Fibroblast of lung (primary cell): ENCODE measurements around the gene CASP10. TPM values are rescaled to one million over a fixed set of nuclear protein-coding genes. Genes with fewer than 3 reads are reported as not detected.

Source experiments
- DNase-seq, 2 donors: peaks; one replicate each; pipeline versions ENCODE4 v3.0.0 to v3.0.0-alpha.2; 2010; ENCODE audit warnings: low read depth in 2 of 2
- H2AFZ ChIP-seq: 2 replicates; pipeline ENCODE4 v1.5.1; 2012; ENCODE audit warnings: low read length, control low read depth, inconsistent platforms
- H3K27ac ChIP-seq: 2 replicates; pipeline ENCODE4 v1.5.1; 2011; ENCODE audit warnings: low read length, control low read depth; ENCODE audit not compliant: insufficient read depth
- H3K27me3 ChIP-seq: 2 replicates; pipeline ENCODE4 v1.5.1; 2011; ENCODE audit warnings: mild to moderate bottlenecking, low read length; ENCODE audit not compliant: control insufficient read depth, insufficient read depth
- H3K36me3 ChIP-seq: 2 replicates; pipeline ENCODE4 v1.5.1; 2011; ENCODE audit warnings: low read length; ENCODE audit not compliant: control insufficient read depth, insufficient read depth
- H3K4me1 ChIP-seq: 2 replicates; pipeline ENCODE4 v1.5.1; 2011; ENCODE audit warnings: low read length; ENCODE audit not compliant: control insufficient read depth, insufficient read depth; ENCODE audit errors: extremely low read depth
- H3K4me2 ChIP-seq: 2 replicates; pipeline ENCODE4 v1.5.1; 2011; ENCODE audit warnings: low read length, control low read depth; ENCODE audit not compliant: insufficient read depth; ENCODE audit errors: extremely low read depth
- H3K4me3 ChIP-seq, 4 experiments: fragments of 200-600 bp in 1 of 4; sonication (generic) in 1 of 4; replicated peaks in 1 of 4; 2 replicates each; pipeline ENCODE4 v1.5.1; 2011 to 2016; ENCODE audit warnings: low read length in 4 of 4, low read depth in 3 of 4, mild to moderate bottlenecking in 3 of 4, control low read depth in 2 of 4, inconsistent platforms in 1 of 4, mixed read lengths in 1 of 4; ENCODE audit not compliant: insufficient read depth in 1 of 4; ENCODE audit errors: control extremely low read depth in 1 of 4
- H3K79me2 ChIP-seq: 2 replicates; pipeline ENCODE4 v1.5.1; 2012; ENCODE audit warnings: mild to moderate bottlenecking, low read length, inconsistent platforms; ENCODE audit not compliant: control insufficient read depth, insufficient read depth
- H3K9ac ChIP-seq: 2 replicates; pipeline ENCODE4 v1.5.1; 2011; ENCODE audit warnings: mild to moderate bottlenecking, low read length, control low read depth; ENCODE audit not compliant: insufficient read depth
- H3K9me3 ChIP-seq: 2 replicates; pipeline ENCODE4 v1.5.1; 2012; ENCODE audit warnings: low read depth, low read length; ENCODE audit not compliant: control insufficient read depth, insufficient read depth
- H4K20me1 ChIP-seq: 2 replicates; pipeline ENCODE4 v1.5.1; 2011; ENCODE audit warnings: low read length; ENCODE audit not compliant: control insufficient read depth, insufficient read depth; ENCODE audit errors: extremely low read depth
- EZH2 ChIP-seq: IDR thresholded peaks from 2 replicates; pipeline ENCODE4 v1.5.1; 2012; ENCODE audit warnings: low read length, control low read depth, mild to moderate bottlenecking; ENCODE audit errors: missing control alignments
- polyA plus RNA-seq, 2 donors: library from polyadenylated mRNA; depleted of rRNA in 1 of 2; stranded (reverse) in 1 of 2; unstranded in 1 of 2; fragments of >200 nt; gene quantifications; 2 replicates each; pipeline ENCODE4 v1.2.1, GENCODE V29; 2011 to 2012; ENCODE audit warnings: missing spikeins in 1 of 2
- total RNA-seq: library from RNA; depleted of rRNA; stranded (reverse); fragments of >200 nt; gene quantifications from 2 replicates; pipeline ENCODE4 v1.2.1, GENCODE V29; 2014
- TF ChIP-seq, protein P1 (sequence below), 2 donors: IDR thresholded peaks in 1 of 2; conservative IDR thresholded peaks in 1 of 2; 1 replicate in 1 of 2; 2 replicates in 1 of 2; pipeline ENCODE4 v1.5.1; 2011 to 2012; ENCODE audit warnings: low read length in 2 of 2, control low read depth in 1 of 2, inconsistent platforms in 1 of 2, low read depth in 1 of 2, mild to moderate bottlenecking in 1 of 2

CASP10 gene
- total and polyA plus RNA-seq, 2 donors (not counting 1 experiment from before 2014, with no cell fraction given): 5.5 to 8.1 TPM

DNA sequence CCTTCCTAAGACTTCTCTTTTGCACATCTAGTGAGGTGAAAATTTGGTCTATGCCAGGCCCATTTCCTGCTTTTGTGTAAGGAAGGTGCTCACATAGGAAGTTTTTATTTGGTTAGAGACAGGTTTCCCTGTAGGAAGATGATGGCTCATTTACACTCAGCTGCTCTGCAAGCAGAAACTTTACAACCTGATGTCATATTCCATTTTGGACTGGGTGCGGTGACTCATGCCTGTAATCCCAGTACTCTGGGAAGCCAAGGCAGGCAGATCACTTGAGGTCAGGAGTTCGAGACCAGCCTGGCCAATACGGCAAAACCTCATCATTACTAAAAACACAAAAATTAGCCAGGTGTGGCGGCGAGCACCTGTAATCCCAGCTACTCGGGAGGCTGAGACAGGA is 35.8 kb downstream of the CASP10 start:
- no peaks in the 10 kb centered on the region for H4K20me1 ChIP-seq
- H3K4me2 ChIP-seq: no peak overlapping the region
- no peak overlapping the region for H3K27ac ChIP-seq
- TF ChIP-seq, protein P1, sequence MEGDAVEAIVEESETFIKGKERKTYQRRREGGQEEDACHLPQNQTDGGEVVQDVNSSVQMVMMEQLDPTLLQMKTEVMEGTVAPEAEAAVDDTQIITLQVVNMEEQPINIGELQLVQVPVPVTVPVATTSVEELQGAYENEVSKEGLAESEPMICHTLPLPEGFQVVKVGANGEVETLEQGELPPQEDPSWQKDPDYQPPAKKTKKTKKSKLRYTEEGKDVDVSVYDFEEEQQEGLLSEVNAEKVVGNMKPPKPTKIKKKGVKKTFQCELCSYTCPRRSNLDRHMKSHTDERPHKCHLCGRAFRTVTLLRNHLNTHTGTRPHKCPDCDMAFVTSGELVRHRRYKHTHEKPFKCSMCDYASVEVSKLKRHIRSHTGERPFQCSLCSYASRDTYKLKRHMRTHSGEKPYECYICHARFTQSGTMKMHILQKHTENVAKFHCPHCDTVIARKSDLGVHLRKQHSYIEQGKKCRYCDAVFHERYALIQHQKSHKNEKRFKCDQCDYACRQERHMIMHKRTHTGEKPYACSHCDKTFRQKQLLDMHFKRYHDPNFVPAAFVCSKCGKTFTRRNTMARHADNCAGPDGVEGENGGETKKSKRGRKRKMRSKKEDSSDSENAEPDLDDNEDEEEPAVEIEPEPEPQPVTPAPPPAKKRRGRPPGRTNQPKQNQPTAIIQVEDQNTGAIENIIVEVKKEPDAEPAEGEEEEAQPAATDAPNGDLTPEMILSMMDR (conservative IDR thresholded peaks at IDR 0.05 in 1 of 2, IDR thresholded peaks at IDR 0.05 in 1 of 2; ENCODE audit: low read depth in 1 of 2, low read length in 2 of 2): no peak
- no peak for TF ChIP-seq EZH2
- H3K9me3 ChIP-seq: no peaks in the 10 kb centered on the region
- no peaks in the 10 kb centered on the region for H3K36me3 ChIP-seq
- no peaks in the 10 kb centered on the region for H3K27me3 ChIP-seq
- no peak overlapping the region for H3K9ac ChIP-seq
- DNase-seq: peak in 1 of 2 donors; percentile 12
- no peak overlapping the region for H3K4me3 ChIP-seq
- H2AFZ ChIP-seq: no peak overlapping the region
- H3K4me1 ChIP-seq: no peaks in the 10 kb centered on the region
- H3K79me2 ChIP-seq: no peaks in the 10 kb centered on the region

DNA sequence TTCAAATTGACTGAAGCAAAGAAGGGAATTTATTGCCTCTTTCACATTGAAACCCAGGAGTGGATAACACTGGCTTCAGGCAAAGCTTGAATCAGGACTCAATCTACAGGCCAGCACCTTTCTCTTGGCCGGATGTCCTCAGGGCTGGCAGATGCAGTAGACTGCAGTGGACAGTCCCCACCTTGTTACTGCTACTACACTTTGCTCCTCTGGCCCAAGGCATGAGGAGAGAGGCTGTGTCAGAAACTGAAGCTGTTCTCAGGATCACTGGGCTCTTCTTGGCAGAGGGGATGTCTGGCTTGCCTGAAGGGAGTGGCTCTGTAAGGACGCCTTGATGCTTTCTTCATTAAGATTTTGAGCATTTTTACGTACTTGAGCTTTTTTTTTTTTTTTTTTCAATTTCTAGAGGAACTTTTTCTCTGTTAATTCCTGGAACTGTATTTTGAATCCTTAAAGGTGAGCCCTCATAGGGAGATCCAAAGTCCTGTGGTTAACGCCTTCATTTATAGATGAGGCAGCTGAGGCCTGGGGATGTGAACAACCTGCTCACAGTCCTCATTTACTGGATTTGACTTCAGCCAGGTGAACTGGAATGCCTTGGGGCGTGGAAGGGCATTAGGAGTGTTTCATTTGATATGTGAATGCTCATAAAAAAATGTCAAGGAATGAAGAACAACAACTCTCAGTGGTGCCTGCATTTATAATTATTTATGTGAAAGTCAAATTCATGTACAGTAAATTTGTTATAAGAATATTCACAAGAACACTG is 36.6 kb downstream of the CASP10 start:
- Histone ChIP-seq H3K36me3 (no peaks in the 10 kb centered on the region), H3K79me2 (no peaks in the 10 kb centered on the region), H3K4me3 (no peak overlapping the region), H4K20me1 (no peaks in the 10 kb centered on the region), H3K9me3 (no peaks in the 10 kb centered on the region), H3K4me1 (no peaks in the 10 kb centered on the region), H3K27me3 (no peaks in the 10 kb centered on the region), H3K27ac (no peak overlapping the region), H3K9ac (no peak overlapping the region), H3K4me2 (no peak overlapping the region), H2AFZ (no peak overlapping the region)
- TF ChIP-seq, protein P1 (conservative IDR thresholded peaks at IDR 0.05 in 1 of 2, IDR thresholded peaks at IDR 0.05 in 1 of 2; ENCODE audit: low read depth in 1 of 2, low read length in 2 of 2): no peak
- no peak for TF ChIP-seq EZH2
- no peak for DNase-seq

DNA sequence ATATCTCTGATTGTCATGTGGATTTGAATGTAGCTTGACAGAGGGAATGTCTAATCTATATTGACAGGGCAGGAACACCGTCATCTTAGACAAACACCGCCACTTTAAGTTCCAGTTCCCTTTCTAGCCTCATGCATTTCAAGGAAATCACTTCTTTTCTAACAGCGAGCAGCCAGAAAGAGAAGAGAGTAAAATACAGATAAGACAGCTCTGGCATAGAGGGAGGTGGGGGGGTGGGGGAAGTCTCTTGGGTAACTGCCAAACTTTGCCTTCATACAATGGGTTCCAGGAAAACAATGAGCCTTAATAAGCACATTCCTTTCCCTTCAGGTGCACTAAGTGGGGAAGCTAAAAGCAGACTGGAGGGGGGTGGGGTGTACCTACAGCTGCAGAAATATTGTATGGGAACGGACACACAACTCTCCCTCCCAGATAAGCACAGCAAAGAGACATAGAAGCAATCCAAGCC is 37.2 kb downstream of the CASP10 start:
- H3K79me2 ChIP-seq: no peaks in the 10 kb centered on the region

More for the DNA sequence above, 37.2 kb downstream of the CASP10 start:
- no peaks in the 10 kb centered on the region for H3K36me3 ChIP-seq
- no peaks in the 10 kb centered on the region for H3K9me3 ChIP-seq
- H3K27me3 ChIP-seq: no peaks in the 10 kb centered on the region
- H3K4me1 ChIP-seq: no peaks in the 10 kb centered on the region
- no peak overlapping the region for H3K27ac ChIP-seq
- DNase-seq: peak in 1 of 2 donors; percentile 9
- H3K9ac ChIP-seq: no peak overlapping the region
- no peaks in the 10 kb centered on the region for H4K20me1 ChIP-seq
- no peak overlapping the region for H3K4me2 ChIP-seq
- no peak for TF ChIP-seq EZH2
- TF ChIP-seq, protein P1 (conservative IDR thresholded peaks at IDR 0.05 in 1 of 2, IDR thresholded peaks at IDR 0.05 in 1 of 2; ENCODE audit: low read depth in 1 of 2, low read length in 2 of 2): no peak
- no peak overlapping the region for H3K4me3 ChIP-seq
- H2AFZ ChIP-seq: no peak overlapping the region
